SK-N-SH (cell line): ENCODE data around the gene KRTAP5-3. TPM values are rescaled to one million over a fixed set of nuclear protein-coding genes. Genes with fewer than 3 reads are reported as not detected.

Experiments used
- CTCF ChIA-PET: fragments of 300-600, 350-600 bp; formaldehyde crosslinking; extraction: SDS; loops from one replicate; lab custom pipeline; 2021; lab: Yijun Ruan, JAX
- POLR2A ChIA-PET: fragments of 350-600 bp; sonication (Branson Sonifier 250); formaldehyde crosslinking; extraction: SDS; loops from one replicate; lab custom pipeline; 2020; ENCODE audit warnings: antibody characterized with exemption, inconsistent platforms; lab: Yijun Ruan, JAX
- DNase-seq: peaks from one replicate; pipeline ENCODE4 v3.0.0; 2012
- H2AFZ ChIP-seq: fragments of 200-600 bp; sonication (generic); 2 replicates; pipeline ENCODE4 v1.8.1; 2016; ENCODE audit warnings: antibody characterized with exemption, mild to moderate bottlenecking, low read depth
- H3F3A ChIP-seq: fragments of 200-600 bp; sonication (generic); replicated peaks from 2 replicates; pipeline ENCODE3; 2016; ENCODE audit warnings: antibody characterized with exemption, mild to moderate bottlenecking; ENCODE audit not compliant: insufficient read depth
- H3K27ac ChIP-seq, 2 experiments: fragments of 200-500 bp in 1 of 2; fragments of 200-600 bp in 1 of 2; sonication (Bioruptor generic) in 1 of 2; sonication (generic), shearing (Covaris generic) in 1 of 2; 2 replicates each; pipeline versions ENCODE4 v1.5.1 to v1.6.1; 2014 to 2016; ENCODE audit warnings: low read depth in 2 of 2, inconsistent platforms in 1 of 2, low read length in 1 of 2, mild to moderate bottlenecking in 1 of 2, mixed read lengths in 1 of 2
- H3K27me3 ChIP-seq: fragments of 200-600 bp; sonication (generic), shearing (Covaris generic); 2 replicates; pipeline ENCODE4 v1.6.1; 2016; ENCODE audit warnings: mixed run types; ENCODE audit not compliant: insufficient read depth
- H3K36me3 ChIP-seq, 2 experiments: fragments of 200-500 bp in 1 of 2; fragments of 200-600 bp in 1 of 2; sonication (Bioruptor generic) in 1 of 2; sonication (generic) in 1 of 2; replicated peaks in 1 of 2; 2 replicates each; pipeline versions ENCODE3 to v1.5.1; 2014 to 2016; ENCODE audit warnings: low read length in 1 of 2, mild to moderate bottlenecking in 1 of 2; ENCODE audit not compliant: insufficient read depth in 2 of 2, control insufficient read depth in 1 of 2
- H3K4me1 ChIP-seq, 2 experiments: fragments of 200-500 bp in 1 of 2; fragments of 200-600 bp in 1 of 2; sonication (Bioruptor generic) in 1 of 2; sonication (generic), shearing (Covaris generic) in 1 of 2; 2 replicates each; pipeline versions ENCODE4 v1.5.1 to v1.6.1; 2014 to 2016; ENCODE audit warnings: low read depth in 1 of 2, low read length in 1 of 2, mixed run types in 1 of 2; ENCODE audit not compliant: insufficient read depth in 2 of 2, control insufficient read depth in 1 of 2
- H3K4me2 ChIP-seq: fragments of 200-600 bp; sonication (generic), shearing (Covaris generic); 2 replicates; pipeline ENCODE4 v1.6.1; 2017; ENCODE audit warnings: mixed run types
- H3K4me3 ChIP-seq, 2 experiments: fragments of 200-500 bp in 1 of 2; fragments of 200-600 bp in 1 of 2; sonication (Bioruptor generic) in 1 of 2; sonication (generic), shearing (Covaris generic) in 1 of 2; 2 replicates each; pipeline versions ENCODE4 v1.5.1 to v1.8.1; 2014 to 2016; ENCODE audit warnings: low read depth in 2 of 2, inconsistent platforms in 1 of 2, low read length in 1 of 2, mild to moderate bottlenecking in 1 of 2, mixed read lengths in 1 of 2, moderate library complexity in 1 of 2
- H3K79me2 ChIP-seq: fragments of 200-600 bp; sonication (generic); 2 replicates; pipeline ENCODE4 v1.8.1; 2017; ENCODE audit warnings: mild to moderate bottlenecking; ENCODE audit not compliant: insufficient read depth
- H3K9ac ChIP-seq: fragments of 200-600 bp; sonication (generic); 2 replicates; pipeline ENCODE4 v1.6.1; 2017; ENCODE audit warnings: mixed run types
- H3K9me2 ChIP-seq: fragments of 200-600 bp; sonication (generic); 2 replicates; pipeline ENCODE4 v1.6.1; 2017; ENCODE audit warnings: mixed run types
- H3K9me3 ChIP-seq: fragments of 200-600 bp; sonication (generic); 2 replicates; pipeline ENCODE4 v1.6.1; 2017; ENCODE audit warnings: mixed run types, mild to moderate bottlenecking, moderate library complexity
- H4K20me1 ChIP-seq: fragments of 200-600 bp; sonication (generic); 2 replicates; pipeline ENCODE4 v1.6.1; 2017; ENCODE audit warnings: mild to moderate bottlenecking, mixed run types; ENCODE audit not compliant: insufficient read depth
- EZH2phosphoT487 ChIP-seq: fragments of 200-600 bp; sonication (generic); IDR thresholded peaks from 2 replicates; pipeline ENCODE4 v1.6.1; 2017; ENCODE audit warnings: low read depth, mixed run types, mild to moderate bottlenecking, antibody characterized with exemption, moderate library complexity, borderline replicate concordance
- FOSL2 ChIP-seq: IDR thresholded peaks from 2 replicates; pipeline ENCODE4 v1.4.0; 2012; ENCODE audit warnings: low read depth, mild to moderate bottlenecking, moderate library complexity, borderline replicate concordance
- JUND ChIP-seq: IDR thresholded peaks from 2 replicates; pipeline ENCODE4 v1.4.0; 2012
- MEF2A ChIP-seq: IDR thresholded peaks from 2 replicates; pipeline ENCODE4 v1.4.0; 2012; ENCODE audit warnings: low read depth, borderline replicate concordance
- RCOR1 ChIP-seq: fragments of 150-350 bp; IDR thresholded peaks from 2 replicates; pipeline ENCODE4 v1.6.1; 2017; ENCODE audit warnings: antibody characterized with exemption, low read length
- RFX5 ChIP-seq: IDR thresholded peaks from 2 replicates; pipeline ENCODE4 v1.6.1; 2012; ENCODE audit warnings: mild to moderate bottlenecking, improper control_type of control experiment, low read length
- TAF1 ChIP-seq: IDR thresholded peaks from 2 replicates; pipeline ENCODE4 v1.6.1; 2012; ENCODE audit warnings: low read depth, mild to moderate bottlenecking, low read length, moderate library complexity, borderline replicate concordance
- TEAD4 ChIP-seq: IDR thresholded peaks from 2 replicates; pipeline ENCODE4 v1.4.0; 2012; ENCODE audit warnings: mild to moderate bottlenecking, borderline replicate concordance; ENCODE audit not compliant: insufficient read depth
- YY1 ChIP-seq: IDR thresholded peaks from 2 replicates; pipeline ENCODE4 v1.4.0; 2012; ENCODE audit warnings: low read depth, mild to moderate bottlenecking
- WGBS: methylation state at CpG from one replicate; pipeline ENCODE4 v1.1.6; 2017; ENCODE audit warnings: low lambda C conversion rate; 5-methylcytosine and 5-hydroxymethylcytosine counted together
- polyA plus RNA-seq, 3 experiments: library from polyadenylated mRNA; depleted of rRNA; stranded (reverse); fragments of >200 nt; gene quantifications; 2 replicates each; pipeline ENCODE4 v1.2.3, GENCODE V29; 2012
- TF ChIP-seq, protein P1 (sequence below): IDR thresholded peaks from 2 replicates; pipeline ENCODE4 v1.6.1; 2012; ENCODE audit warnings: mild to moderate bottlenecking, low read depth, low read length, moderate library complexity
- TF ChIP-seq, protein P2 (sequence below): fragments of 150-350 bp; IDR thresholded peaks from 2 replicates; pipeline ENCODE4 v1.6.1; 2017; ENCODE audit warnings: antibody characterized with exemption, low read length, low read depth, borderline replicate concordance
- TF ChIP-seq, protein P3 (sequence below): IDR thresholded peaks from 2 replicates; pipeline ENCODE4 v1.4.0; 2012; ENCODE audit warnings: low read depth
- TF ChIP-seq, protein P4 (sequence below): IDR thresholded peaks from 2 replicates; pipeline ENCODE4 v1.4.0; 2012; ENCODE audit warnings: low read depth, borderline replicate concordance
- TF ChIP-seq, protein P5 (sequence below): fragments of 200-600 bp; sonication (generic); IDR thresholded peaks from 2 replicates; pipeline ENCODE4 v1.6.1; 2017; ENCODE audit warnings: antibody characterized with exemption, mild to moderate bottlenecking, moderate library complexity

The KRTAP5-3 gene
- polyA plus RNA-seq, 1 of the 3 experiments (the other 2 are of a cell fraction), result not detected

DNA sequence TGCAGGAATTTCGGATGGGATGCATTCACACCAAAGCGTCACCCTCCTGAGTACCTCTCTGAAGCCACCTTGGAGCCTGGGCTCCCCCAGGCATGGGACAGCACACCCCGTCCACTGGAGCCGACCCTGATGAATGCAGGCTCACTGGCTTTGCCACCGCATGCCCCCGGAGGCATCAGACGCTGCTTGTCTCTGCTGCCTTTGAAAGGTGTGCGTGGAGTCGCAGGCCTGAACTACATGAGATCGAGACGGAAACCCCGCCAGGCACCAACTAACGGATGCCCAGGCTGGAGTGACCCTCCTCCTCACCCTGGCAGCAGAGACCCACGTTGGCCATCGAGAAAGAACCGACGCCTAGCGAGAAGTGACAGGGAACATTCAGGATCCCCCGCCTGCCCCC, 43.8 kb upstream of the KRTAP5-3 start (continued):
- TF ChIP-seq, protein P1, sequence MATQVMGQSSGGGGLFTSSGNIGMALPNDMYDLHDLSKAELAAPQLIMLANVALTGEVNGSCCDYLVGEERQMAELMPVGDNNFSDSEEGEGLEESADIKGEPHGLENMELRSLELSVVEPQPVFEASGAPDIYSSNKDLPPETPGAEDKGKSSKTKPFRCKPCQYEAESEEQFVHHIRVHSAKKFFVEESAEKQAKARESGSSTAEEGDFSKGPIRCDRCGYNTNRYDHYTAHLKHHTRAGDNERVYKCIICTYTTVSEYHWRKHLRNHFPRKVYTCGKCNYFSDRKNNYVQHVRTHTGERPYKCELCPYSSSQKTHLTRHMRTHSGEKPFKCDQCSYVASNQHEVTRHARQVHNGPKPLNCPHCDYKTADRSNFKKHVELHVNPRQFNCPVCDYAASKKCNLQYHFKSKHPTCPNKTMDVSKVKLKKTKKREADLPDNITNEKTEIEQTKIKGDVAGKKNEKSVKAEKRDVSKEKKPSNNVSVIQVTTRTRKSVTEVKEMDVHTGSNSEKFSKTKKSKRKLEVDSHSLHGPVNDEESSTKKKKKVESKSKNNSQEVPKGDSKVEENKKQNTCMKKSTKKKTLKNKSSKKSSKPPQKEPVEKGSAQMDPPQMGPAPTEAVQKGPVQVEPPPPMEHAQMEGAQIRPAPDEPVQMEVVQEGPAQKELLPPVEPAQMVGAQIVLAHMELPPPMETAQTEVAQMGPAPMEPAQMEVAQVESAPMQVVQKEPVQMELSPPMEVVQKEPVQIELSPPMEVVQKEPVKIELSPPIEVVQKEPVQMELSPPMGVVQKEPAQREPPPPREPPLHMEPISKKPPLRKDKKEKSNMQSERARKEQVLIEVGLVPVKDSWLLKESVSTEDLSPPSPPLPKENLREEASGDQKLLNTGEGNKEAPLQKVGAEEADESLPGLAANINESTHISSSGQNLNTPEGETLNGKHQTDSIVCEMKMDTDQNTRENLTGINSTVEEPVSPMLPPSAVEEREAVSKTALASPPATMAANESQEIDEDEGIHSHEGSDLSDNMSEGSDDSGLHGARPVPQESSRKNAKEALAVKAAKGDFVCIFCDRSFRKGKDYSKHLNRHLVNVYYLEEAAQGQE, result no peak
- no peak for TF ChIP-seq FOSL2

DNA sequence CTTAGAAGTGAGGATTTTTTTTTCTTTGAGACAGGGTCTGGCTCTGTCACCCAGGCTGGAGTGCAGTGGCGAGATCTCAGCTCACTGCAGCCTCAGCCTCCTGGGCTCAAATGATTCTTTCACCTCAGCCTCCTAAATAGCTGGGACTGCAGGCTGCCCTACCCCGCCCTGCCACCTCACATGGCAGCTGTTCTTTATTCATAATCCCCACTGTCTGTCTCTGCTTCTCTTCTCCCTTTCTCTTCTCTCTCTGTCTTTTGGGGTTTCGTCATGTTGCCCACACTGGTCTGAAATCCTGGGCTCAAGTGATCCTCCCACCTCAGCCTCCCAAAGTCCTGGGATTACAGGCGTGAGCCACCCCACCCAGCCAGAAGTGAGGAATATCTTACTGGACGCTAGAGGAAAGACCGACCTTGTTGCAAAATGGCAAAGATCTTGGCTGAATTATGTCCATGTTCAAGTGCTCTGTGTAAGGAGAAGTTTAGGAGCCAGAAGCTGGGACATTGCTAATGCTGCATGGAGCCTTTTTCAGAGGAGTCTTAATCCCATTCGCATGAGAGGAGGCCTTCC, 43.2 kb upstream of the KRTAP5-3 start:
- 36% methylated on average over 7 of the region's 7 CpGs for WGBS
- TF ChIP-seq, protein P2, sequence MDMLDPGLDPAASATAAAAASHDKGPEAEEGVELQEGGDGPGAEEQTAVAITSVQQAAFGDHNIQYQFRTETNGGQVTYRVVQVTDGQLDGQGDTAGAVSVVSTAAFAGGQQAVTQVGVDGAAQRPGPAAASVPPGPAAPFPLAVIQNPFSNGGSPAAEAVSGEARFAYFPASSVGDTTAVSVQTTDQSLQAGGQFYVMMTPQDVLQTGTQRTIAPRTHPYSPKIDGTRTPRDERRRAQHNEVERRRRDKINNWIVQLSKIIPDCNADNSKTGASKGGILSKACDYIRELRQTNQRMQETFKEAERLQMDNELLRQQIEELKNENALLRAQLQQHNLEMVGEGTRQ, result no peak
- TF ChIP-seq YY1 (no peak), EZH2phosphoT487 (no peak), RCOR1 (no peak), MEF2A (no peak), RFX5 (no peak), TEAD4 (no peak), JUND (no peak), TAF1 (no peak)
- TF ChIP-seq, protein P1, result no peak
- TF ChIP-seq, protein P3, sequence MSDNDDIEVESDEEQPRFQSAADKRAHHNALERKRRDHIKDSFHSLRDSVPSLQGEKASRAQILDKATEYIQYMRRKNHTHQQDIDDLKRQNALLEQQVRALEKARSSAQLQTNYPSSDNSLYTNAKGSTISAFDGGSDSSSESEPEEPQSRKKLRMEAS, result no peak
- TF ChIP-seq, protein P4, sequence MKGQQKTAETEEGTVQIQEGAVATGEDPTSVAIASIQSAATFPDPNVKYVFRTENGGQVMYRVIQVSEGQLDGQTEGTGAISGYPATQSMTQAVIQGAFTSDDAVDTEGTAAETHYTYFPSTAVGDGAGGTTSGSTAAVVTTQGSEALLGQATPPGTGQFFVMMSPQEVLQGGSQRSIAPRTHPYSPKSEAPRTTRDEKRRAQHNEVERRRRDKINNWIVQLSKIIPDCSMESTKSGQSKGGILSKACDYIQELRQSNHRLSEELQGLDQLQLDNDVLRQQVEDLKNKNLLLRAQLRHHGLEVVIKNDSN, result no peak
- TF ChIP-seq, protein P5, sequence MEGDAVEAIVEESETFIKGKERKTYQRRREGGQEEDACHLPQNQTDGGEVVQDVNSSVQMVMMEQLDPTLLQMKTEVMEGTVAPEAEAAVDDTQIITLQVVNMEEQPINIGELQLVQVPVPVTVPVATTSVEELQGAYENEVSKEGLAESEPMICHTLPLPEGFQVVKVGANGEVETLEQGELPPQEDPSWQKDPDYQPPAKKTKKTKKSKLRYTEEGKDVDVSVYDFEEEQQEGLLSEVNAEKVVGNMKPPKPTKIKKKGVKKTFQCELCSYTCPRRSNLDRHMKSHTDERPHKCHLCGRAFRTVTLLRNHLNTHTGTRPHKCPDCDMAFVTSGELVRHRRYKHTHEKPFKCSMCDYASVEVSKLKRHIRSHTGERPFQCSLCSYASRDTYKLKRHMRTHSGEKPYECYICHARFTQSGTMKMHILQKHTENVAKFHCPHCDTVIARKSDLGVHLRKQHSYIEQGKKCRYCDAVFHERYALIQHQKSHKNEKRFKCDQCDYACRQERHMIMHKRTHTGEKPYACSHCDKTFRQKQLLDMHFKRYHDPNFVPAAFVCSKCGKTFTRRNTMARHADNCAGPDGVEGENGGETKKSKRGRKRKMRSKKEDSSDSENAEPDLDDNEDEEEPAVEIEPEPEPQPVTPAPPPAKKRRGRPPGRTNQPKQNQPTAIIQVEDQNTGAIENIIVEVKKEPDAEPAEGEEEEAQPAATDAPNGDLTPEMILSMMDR, result no peak
- no peaks in the 10 kb centered on the region for H3K9me3 ChIP-seq
- no peak overlapping the region for H3K4me2 ChIP-seq
- no peaks in the 10 kb centered on the region for H3K27me3 ChIP-seq
- H3K4me1 ChIP-seq, result peaks cover 0 to 27% of the 10 kb centered on the region in 2 experiments; a peak in 1 of 4 replicates
- no peak overlapping the region for H3K9ac ChIP-seq
- H3K27ac ChIP-seq, result no peak overlapping the region
- no peaks in the 10 kb centered on the region for H3K79me2 ChIP-seq
- H3F3A ChIP-seq, result no peaks in the 10 kb centered on the region
- no peaks in the 10 kb centered on the region for H3K9me2 ChIP-seq
- no peak overlapping the region for H3K4me3 ChIP-seq
- CTCF ChIA-PET, result interaction anchor here (0.8 to 9.9 kb wide), 13 partner anchors 11 to 501 kb away, joined by 3 to 277 read pairs (median 7); partner anchors contain the start of gene SYT8
- H3K36me3 ChIP-seq, result no peaks in the 10 kb centered on the region
- POLR2A ChIA-PET, result no interaction called here
- no peak overlapping the region for H2AFZ ChIP-seq
- DNase-seq, result no peak
- H4K20me1 ChIP-seq, result no peaks in the 10 kb centered on the region
